Esophagus muscularis mucosa (tissue), 4 donors: ENCODE measurements around the gene SAXO1. TPM values are rescaled to one million over a fixed set of nuclear protein-coding genes. Genes with fewer than 3 reads are reported as not detected.

ENCODE experiments used
- DNase-seq: peaks from one replicate; pipeline ENCODE4 v3.0.0-alpha.2; 2017; ENCODE audit errors: extremely low spot score
- H3K27ac ChIP-seq, 4 donors: fragments of 200-600 bp; sonication (generic); replicated peaks in 1 of 4; 1 replicate in 3 of 4; 2 replicates in 1 of 4; pipeline ENCODE4 v1.5.1; 2016 to 2019; ENCODE audit warnings: mild to moderate bottlenecking in 1 of 4
- H3K27me3 ChIP-seq, 4 donors: fragments of 200-600 bp; sonication (generic); one replicate each; pipeline versions ENCODE4 v1.5.1 to v1.6.0; 2016 to 2019
- H3K36me3 ChIP-seq, 4 donors: fragments of 200-600 bp; sonication (generic); one replicate each; pipeline ENCODE4 v1.5.1; 2016 to 2019
- H3K4me1 ChIP-seq, 4 donors: fragments of 200-600 bp; sonication (generic); one replicate each; pipeline ENCODE4 v1.5.1; 2016 to 2019
- H3K4me3 ChIP-seq, 4 donors: fragments of 200-600 bp; sonication (generic); 1 replicate in 2 of 4; 2 replicates in 2 of 4; pipeline ENCODE4 v1.5.1; 2016 to 2019; ENCODE audit warnings: mild to moderate bottlenecking in 4 of 4, moderate library complexity in 1 of 4
- H3K9me3 ChIP-seq, 4 donors: fragments of 200-600 bp; sonication (generic); 1 replicate in 3 of 4; 2 replicates in 1 of 4; pipeline ENCODE4 v1.5.1; 2016 to 2019
- EP300 ChIP-seq: sonication (generic); formaldehyde crosslinking; IDR thresholded peaks from one replicate; pipeline ENCODE4 v1.6.1; 2017; ENCODE audit warnings: antibody characterized with exemption
- POLR2A ChIP-seq: fragments of 450-650 bp; IDR thresholded peaks from one replicate; pipeline ENCODE4 v1.6.1; 2017; ENCODE audit warnings: antibody characterized with exemption, moderate library complexity, mild to moderate bottlenecking, low read depth
- POLR2AphosphoS5 ChIP-seq, 2 donors: sonication (generic); formaldehyde crosslinking; IDR thresholded peaks; one replicate each; pipeline ENCODE4 v1.6.1; 2017; ENCODE audit warnings: antibody characterized with exemption in 2 of 2
- WGBS: methylation state at CpG from one replicate; pipeline ENCODE4 v1.1.5; 2018; 5-methylcytosine and 5-hydroxymethylcytosine counted together
- intact Hi-C: fragments of 100-400 bp; cut with DNase I; formaldehyde crosslinking; loops from one replicate; pipeline ENCODE4 v1.15.1; 2023
- total RNA-seq, 4 donors: library from RNA; depleted of rRNA; stranded (reverse); fragments of >200 nt; gene quantifications; one replicate each; pipeline versions ENCODE4 v1.1.0 to v1.2.1, GENCODE V29; 2016
- TF ChIP-seq, protein P1 (sequence below), 3 experiments: fragments of 200-600 bp in 2 of 3; fragments of 450-650 bp in 1 of 3; sonication (generic) in 2 of 3; IDR thresholded peaks; one replicate each; pipeline ENCODE4 v1.5.1; 2017 to 2019; ENCODE audit warnings: antibody characterized with exemption in 3 of 3, mild to moderate bottlenecking in 2 of 3, moderate library complexity in 1 of 3

Gene SAXO1
- total RNA-seq, 4 donors from 2014 or later: 0.11 to 0.17 TPM; not detected in 2

- H3K9me3 ChIP-seq: no peaks in the 10 kb centered on the region
- H3K4me1 ChIP-seq: peaks cover 15 to 24% (median 21%) of the 10 kb centered on the region in 4 donors
- intact Hi-C loops: no loop called here
- no peak overlapping the region for H3K27ac ChIP-seq
- WGBS: 72% methylated on average over 12 of the region's 12 CpGs
- H3K36me3 ChIP-seq: no peaks in the 10 kb centered on the region
- no peaks in the 10 kb centered on the region for H3K27me3 ChIP-seq
- DNase-seq: no peak
- peak overlapping the region in 1 of 4 donors; percentile 2 for H3K4me3 ChIP-seq
- no peak for TF ChIP-seq EP300
Measured at GRCh38 chr9:18976709-18977531, 56.1 kb downstream of the SAXO1 start.

DNA sequence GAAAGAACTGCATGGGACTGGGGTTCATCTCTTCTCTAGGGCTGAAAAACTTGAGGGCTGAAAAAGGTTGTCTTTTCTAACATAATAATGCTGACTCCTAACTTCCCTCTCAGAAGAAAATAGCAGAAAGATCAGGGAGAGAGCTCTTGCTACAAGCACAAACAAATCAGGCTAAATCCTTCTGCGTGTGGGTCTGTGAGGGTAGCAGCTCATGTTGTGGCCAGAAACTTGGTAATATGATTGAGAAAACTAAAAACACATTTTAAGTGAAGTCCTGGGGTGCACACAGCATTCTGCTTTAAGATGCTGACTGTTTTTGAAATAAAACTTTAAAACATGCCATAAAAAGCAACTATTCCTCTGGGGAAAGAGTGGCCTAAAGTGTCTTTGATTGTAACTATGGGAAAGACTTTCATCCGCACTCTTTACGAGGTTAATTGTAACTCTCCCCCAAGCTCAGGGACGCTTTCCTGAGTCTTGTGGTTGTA lies 56.7 kb downstream of the SAXO1 start:
- DNase-seq: no peak
- no peak for TF ChIP-seq POLR2A
- TF ChIP-seq, protein P1, sequence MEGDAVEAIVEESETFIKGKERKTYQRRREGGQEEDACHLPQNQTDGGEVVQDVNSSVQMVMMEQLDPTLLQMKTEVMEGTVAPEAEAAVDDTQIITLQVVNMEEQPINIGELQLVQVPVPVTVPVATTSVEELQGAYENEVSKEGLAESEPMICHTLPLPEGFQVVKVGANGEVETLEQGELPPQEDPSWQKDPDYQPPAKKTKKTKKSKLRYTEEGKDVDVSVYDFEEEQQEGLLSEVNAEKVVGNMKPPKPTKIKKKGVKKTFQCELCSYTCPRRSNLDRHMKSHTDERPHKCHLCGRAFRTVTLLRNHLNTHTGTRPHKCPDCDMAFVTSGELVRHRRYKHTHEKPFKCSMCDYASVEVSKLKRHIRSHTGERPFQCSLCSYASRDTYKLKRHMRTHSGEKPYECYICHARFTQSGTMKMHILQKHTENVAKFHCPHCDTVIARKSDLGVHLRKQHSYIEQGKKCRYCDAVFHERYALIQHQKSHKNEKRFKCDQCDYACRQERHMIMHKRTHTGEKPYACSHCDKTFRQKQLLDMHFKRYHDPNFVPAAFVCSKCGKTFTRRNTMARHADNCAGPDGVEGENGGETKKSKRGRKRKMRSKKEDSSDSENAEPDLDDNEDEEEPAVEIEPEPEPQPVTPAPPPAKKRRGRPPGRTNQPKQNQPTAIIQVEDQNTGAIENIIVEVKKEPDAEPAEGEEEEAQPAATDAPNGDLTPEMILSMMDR (IDR thresholded peaks at IDR 0.05): no peak
- no peaks in the 10 kb centered on the region for H3K36me3 ChIP-seq
- intact Hi-C loops: no loop called here
- 57% methylated on average over 4 of the region's 4 CpGs for WGBS
- H3K9me3 ChIP-seq: no peaks in the 10 kb centered on the region
- peak overlapping the region in 1 of 4 donors; percentile 2 for H3K4me3 ChIP-seq
- no peaks in the 10 kb centered on the region for H3K27me3 ChIP-seq
- no peak overlapping the region for H3K27ac ChIP-seq
- H3K4me1 ChIP-seq: peaks cover 12 to 22% (median 16%) of the 10 kb centered on the region in 4 donors

DNA sequence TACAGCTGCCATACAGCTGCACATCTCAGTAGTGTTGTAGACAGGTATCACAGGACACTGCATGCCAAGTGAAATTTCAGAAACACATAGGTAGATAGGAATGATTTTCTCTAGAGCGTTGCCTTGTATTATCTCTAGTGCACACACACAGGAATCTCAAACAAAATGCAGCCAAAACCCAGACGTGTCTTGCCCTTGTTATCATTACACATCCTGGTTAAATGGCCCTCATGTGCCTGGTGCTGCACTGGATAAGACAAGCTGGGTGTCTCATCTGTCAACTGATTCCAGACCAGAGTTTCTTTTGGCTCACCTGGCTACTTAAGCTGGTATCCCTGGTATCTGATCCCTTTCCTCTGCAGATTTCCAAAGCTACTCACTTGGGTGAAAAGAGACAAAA lies 59.7 kb downstream of the SAXO1 start:
- DNase-seq: no peak
- TF ChIP-seq, protein P1 (IDR thresholded peaks at IDR 0.05): no peak
- TF ChIP-seq EP300 (no peak), POLR2AphosphoS5 (IDR thresholded peaks at IDR 0.05) (no peak), POLR2A (no peak)
- Histone ChIP-seq H3K36me3 (no peaks in the 10 kb centered on the region), H3K4me1 (peaks cover 0 to 11% (median 0%) of the 10 kb centered on the region in 4 donors), H3K27me3 (no peaks in the 10 kb centered on the region), H3K4me3 (no peak overlapping the region), H3K9me3 (no peaks in the 10 kb centered on the region), H3K27ac (no peak overlapping the region)
- WGBS: 86% methylated on average over 1 of the region's 2 CpGs
- intact Hi-C loops: no loop called here

DNA sequence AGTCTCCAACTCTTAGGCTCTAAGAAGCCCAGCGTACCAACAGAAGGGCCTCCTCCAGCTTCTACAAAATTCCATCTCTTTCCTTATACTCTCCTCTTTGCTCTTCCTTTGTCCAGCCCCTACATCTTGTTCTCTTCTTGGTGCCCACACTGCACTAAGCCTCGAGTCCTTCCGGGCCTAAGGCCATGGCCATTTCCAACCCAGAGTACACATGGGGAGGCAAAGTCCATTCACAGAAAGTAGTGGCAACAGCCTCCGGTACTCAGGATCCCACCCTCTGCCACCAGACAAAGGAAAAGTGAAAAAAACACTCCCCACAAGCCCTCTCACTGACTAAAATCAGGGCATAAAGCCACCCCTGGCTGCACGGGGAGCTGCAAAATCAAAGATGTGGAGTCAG lies 60.3 kb downstream of the SAXO1 start:
- H3K4me3 ChIP-seq: no peak overlapping the region
- WGBS: 83% methylated on average over 5 of the region's 5 CpGs
- H3K36me3 ChIP-seq: no peaks in the 10 kb centered on the region
- intact Hi-C loops: no loop called here
- H3K27me3 ChIP-seq: no peaks in the 10 kb centered on the region
- H3K27ac ChIP-seq: no peak overlapping the region
- H3K9me3 ChIP-seq: no peaks in the 10 kb centered on the region
- peaks cover 0 to 11% (median 0%) of the 10 kb centered on the region in 4 donors for H3K4me1 ChIP-seq
- no peak for DNase-seq
- TF ChIP-seq, protein P1 (IDR thresholded peaks at IDR 0.05): no peak
- no peak for TF ChIP-seq POLR2A

DNA sequence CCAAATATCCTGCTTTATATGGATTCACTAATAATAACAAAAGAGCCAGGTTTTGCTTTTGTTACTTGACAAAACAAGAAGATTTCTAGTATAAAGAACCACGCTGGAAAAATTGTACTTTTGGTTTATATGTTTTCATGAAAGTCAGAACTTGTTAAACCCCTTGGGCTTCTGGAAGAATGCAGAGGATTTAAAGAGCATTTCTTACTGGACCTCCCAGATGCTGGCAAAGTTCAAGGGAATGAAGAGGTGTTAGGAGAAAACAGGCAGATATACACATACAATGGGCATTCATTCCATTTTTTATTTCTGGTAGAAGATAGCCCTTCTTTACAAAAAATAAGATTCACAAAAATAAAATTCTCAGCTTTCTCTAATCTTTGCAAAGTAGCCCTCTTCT lies 61.1 kb downstream of the SAXO1 start:
- TF ChIP-seq POLR2AphosphoS5 (IDR thresholded peaks at IDR 0.05): no peak
- DNase-seq: no peak
- intact Hi-C loops: no loop called here
- 80% methylated on average over 1 of the region's 1 CpG for WGBS
- Histone ChIP-seq H3K27me3 (no peaks in the 10 kb centered on the region), H3K4me1 (peaks cover 0 to 11% (median 0%) of the 10 kb centered on the region in 4 donors), H3K4me3 (no peak overlapping the region), H3K9me3 (no peaks in the 10 kb centered on the region), H3K27ac (no peak overlapping the region), H3K36me3 (no peaks in the 10 kb centered on the region)
